Activated CD8-positive, alpha-beta memory T cell treated with anti-CD3 and anti-CD28 coated beads, Interleukin-2, amount 50 U/mL, for 24 hours (primary cell): ENCODE results near the gene DLG5.

Experiments
- DNase-seq: peaks from one replicate; pipeline ENCODE4 v3.0.0-alpha.2; 2020; ENCODE audit errors: extremely low read depth

Gene DLG5

GRCh38 chr10:77911535-77912123, 14.9 kb downstream of the DLG5 start:
- DNase-seq, result no peak

- DNase-seq, result no peak
Observed at GRCh38 chr10:77910524-77911145, 15.9 kb downstream of the DLG5 start.

DNA sequence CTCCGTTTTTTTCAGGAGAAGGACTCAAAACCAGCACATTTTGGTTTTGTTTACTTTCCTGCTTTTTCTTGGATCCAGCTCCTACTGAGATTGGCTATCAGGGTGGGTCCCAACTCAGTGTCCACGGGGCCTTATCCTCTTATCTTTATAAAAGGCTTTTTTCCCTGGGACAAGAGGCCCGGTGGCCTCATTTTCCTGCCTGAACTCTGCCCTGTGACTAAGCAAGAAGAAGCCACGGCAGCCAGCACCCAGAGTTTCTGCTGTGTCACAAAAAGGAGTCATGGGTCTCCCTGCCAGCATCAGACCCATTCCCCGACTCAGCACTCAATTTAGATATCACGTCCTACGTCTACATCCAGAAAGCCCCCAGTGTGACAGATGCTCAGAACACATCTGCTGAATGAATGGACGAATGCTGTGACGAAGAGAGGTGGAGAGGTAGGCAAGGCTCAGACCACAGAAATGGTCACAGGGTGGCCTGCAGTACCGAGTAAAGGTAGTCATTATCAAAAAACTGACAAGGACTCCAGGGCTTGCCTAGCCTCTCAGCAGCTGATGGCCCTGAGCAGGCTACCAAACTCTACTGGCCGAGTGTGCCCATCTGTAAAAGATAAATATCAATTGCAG, 16.7 kb downstream of the DLG5 start:
- no peak for DNase-seq

DNA sequence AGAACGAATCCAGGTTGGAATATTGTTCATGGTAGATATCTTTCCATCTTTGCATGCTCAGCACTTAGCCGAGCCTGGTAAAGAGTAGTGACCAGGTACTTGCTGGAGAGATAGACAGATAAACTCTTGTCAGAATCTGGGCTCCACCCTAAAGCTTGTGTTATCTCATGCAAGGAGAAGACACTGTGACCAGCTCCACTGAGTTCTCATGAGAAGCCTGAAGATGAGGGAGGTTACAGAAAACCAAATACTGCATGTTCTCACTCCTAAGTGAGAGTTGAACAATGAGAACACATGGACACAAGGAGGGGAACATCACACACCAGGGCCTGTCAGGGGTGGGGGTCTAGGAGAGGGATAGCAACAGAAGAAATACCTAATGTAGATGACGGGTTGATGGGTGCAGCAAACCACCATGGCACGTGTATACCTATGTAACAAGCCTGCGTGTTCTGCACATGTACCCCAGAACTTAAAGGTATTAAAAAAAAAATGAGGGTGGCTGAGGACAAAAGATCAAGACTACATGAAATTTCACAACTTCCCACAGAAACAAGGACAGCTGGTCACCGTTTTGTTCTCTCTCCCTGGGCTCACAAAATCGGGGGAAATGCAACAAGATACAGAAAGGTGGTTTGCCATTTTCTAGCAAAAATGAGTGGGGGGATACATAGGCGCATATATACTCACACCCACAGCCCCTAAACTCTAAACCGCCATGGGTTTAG, 17.4 kb downstream of the DLG5 start:
- DNase-seq, result no peak

DNA sequence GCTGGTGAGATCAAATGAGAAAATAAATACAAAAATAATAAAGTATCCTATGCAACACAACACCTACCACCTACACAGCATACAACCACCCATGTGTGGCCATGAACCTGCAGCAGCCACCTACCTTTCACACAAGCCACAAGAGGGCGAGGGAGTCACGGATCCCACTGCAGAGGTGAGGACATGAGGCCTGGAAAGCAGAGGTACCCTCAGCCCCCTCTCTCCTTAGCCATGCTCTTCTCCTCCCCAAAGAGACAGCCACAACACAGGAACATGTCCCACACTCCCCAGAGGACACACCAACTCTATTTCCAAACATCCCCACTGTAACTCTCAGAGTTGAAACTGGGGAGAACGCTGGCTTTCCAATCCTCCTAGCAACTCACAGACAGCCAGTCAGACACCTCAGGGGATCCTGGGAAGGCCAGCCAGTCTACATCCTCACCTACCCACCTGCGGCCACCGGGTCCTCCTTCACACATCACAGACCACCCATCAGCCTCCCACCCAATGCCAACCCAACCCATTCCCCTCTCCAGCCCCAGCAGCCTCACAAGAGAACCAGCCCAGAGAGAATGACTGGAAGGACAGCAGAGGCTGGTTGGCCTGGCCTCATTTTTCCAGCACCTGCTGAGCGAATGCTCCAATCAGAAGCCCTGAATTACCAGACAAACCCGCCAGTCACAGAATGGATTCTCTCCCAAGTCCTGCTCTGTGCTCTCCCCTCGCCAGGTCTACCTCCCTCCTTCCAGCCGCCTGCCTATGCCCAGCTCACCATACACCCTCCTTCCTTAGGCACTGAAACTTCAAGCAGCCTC, 18.4 kb downstream of the DLG5 start:
- DNase-seq, result no peak

GRCh38 chr10:77907462-77907861, 19.1 kb downstream of the DLG5 start:
- no peak for DNase-seq

DNA sequence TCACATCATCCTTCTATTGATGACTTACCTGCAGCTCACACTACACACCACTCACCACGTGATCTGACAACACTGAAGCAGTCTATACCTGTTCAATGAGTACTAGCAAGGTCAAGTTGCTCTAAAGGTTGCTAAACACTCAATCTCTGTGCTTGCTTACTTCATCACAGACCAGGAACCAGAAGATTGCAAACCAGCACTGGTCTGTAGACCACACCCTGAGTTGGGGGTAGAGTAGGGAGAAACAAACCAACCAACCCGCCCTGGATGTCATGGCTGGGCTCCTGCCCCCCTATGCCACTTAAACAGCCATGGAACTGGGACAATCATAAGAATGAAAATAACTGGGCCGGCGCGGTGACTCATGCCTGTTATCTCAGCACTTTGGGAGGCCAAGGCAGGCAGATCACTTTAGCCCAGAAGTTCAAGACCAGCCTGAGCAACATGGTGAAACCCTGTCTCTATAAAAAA, 19.6 kb downstream of the DLG5 start:
- no peak for DNase-seq

- DNase-seq, result no peak
Observed at GRCh38 chr10:77905781-77906180, 20.8 kb downstream of the DLG5 start.

DNA sequence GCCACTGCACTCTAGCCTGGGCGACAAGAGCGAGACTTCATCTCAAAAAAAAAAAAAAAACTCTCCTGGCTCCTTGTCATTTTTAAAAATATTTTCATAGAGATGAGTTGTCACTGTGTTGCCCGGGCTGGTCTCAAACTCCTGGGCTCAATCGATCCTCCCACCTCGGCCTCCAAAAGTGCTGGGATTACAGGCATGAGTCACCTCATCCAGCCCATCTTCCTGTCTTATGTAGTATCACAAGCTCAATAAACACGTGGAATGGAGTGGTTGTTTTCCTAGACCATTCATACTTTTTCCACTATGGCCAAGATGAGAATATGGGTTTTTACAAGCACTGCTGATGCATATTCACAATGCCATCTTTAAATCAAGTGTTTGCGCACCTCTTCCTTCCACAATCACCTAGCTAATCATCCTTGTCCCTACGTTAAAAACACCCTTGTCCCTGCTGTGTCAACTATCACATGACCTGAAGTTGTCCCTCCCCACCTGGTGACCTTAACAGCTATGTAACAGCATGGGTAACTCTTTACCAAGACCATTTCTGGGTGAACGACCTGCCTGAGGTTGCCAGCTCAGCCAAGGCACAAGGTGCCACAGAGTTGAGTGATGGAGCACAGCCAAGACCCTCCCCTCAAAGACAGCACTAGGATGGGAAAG, 21.3 kb downstream of the DLG5 start:
- DNase-seq, result no peak

GRCh38 chr10:77904100-77904840, 22.3 kb downstream of the DLG5 start:
- DNase-seq, result no peak

- DNase-seq, result no peak
Observed at GRCh38 chr10:77902159-77902558, 24.4 kb downstream of the DLG5 start.

DNA sequence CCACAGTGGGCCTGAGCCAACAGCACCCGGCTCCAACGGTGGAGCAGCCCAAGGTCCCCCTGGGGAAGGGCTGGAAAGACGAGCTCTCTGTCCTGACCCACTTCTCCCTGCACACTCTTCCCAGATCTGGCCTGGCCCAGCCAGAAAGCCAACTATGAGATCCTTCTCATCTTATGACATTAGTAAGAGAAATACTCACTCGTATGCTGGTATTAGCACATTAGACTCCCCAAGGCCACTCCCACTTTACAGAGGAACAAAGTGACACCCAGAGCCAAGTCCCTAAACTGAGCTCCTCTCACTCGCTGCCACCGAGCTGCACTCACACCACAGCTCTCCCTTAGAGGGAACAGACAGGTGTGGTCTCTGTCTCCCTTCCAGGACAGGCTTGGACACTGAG, 24.8 kb downstream of the DLG5 start:
- no peak for DNase-seq

GRCh38 chr10:77899690-77900089, 26.9 kb downstream of the DLG5 start:
- DNase-seq, result no peak

- DNase-seq, result no peak
Observed at GRCh38 chr10:77899080-77899477, 27.5 kb downstream of the DLG5 start.

DNA sequence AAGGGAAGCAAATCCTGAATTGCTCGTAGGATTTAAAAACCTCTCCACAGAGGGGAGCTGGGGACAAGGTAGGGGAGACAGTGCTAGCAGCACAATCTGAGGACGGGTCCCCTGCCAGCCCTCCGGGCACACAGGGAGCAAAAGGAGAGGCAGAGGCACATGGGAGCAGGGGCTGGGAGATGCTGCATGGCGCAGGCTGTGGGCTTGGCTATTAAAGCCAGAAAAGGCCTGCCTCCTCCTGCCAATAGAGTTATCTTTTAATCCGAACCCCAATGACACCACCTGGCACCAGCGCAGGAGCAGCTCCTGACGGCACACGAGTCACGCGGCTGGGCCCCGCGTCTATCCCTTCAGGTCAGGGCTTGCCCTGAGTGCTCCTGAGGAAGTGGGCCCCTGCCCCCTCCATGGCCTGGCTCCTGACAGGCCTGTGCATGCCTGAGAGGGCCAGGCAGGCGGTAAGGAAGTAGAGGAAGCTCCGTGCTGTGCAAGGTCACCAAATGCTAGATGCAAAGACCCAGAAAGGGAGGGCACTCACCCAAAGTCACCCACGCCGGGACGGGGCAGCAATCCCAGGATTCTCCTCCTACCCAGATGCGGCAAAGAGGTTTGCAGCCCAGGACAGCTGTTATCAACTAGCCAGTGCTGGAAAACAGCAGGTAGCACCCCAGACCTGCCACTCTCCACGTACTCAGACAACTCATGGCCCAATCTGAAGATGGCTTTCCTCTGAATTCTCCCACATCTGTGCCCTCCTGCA, 28.1 kb downstream of the DLG5 start:
- DNase-seq, result no peak

GRCh38 chr10:77896058-77896457, 30.5 kb downstream of the DLG5 start:
- DNase-seq, result no peak

DNA sequence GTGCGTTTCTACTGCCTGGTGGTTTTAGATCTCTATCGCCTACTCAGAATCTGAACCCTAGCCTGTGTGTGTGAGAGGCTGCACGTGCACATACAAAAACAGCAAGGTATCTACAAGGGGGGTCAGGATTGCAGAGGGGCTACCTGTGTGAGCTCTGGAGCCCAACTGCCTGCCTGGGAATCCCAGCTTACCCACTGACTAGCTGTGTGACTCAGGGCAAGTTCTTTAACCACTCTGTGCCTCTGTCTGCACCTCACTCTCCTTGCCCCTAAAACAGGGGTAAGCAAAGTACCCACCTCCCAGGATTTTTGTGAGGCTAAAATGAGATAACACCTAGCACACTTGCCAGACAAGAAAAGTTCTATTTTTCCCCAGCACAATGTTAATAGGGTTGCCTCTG, 32.5 kb downstream of the DLG5 start:
- no peak for DNase-seq

GRCh38 chr10:77893386-77893785, 33.2 kb downstream of the DLG5 start:
- DNase-seq, result no peak

GRCh38 chr10:77892761-77893160, 33.8 kb downstream of the DLG5 start:
- DNase-seq, result no peak
